ENCODE results near the gene FES.
A peak's percentile ranks its signal among the peaks of the same experiment; 100 is the strongest.

Gene FES

GRCh38 chr15:90869140-90869541, 15.2 kb upstream of the FES start:
- no peak for DNase-seq (ENCODE audit: low read depth)
- no peak for TF ChIP-seq MYC (IDR thresholded peaks at IDR 0.05; ENCODE audit: low read depth, low read length)
- TF ChIP-seq, protein P1, sequence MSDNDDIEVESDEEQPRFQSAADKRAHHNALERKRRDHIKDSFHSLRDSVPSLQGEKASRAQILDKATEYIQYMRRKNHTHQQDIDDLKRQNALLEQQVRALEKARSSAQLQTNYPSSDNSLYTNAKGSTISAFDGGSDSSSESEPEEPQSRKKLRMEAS (IDR thresholded peaks at IDR 0.05; ENCODE audit: low read depth, low read length), result no peak
- TF ChIP-seq POLR2A (IDR thresholded peaks at IDR 0.05; ENCODE audit: extremely low read depth, insufficient read length), result no peak
- TF ChIP-seq, protein P2, sequence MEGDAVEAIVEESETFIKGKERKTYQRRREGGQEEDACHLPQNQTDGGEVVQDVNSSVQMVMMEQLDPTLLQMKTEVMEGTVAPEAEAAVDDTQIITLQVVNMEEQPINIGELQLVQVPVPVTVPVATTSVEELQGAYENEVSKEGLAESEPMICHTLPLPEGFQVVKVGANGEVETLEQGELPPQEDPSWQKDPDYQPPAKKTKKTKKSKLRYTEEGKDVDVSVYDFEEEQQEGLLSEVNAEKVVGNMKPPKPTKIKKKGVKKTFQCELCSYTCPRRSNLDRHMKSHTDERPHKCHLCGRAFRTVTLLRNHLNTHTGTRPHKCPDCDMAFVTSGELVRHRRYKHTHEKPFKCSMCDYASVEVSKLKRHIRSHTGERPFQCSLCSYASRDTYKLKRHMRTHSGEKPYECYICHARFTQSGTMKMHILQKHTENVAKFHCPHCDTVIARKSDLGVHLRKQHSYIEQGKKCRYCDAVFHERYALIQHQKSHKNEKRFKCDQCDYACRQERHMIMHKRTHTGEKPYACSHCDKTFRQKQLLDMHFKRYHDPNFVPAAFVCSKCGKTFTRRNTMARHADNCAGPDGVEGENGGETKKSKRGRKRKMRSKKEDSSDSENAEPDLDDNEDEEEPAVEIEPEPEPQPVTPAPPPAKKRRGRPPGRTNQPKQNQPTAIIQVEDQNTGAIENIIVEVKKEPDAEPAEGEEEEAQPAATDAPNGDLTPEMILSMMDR (IDR thresholded peaks at IDR 0.05; ENCODE audit: low read depth, low read length), result no peak
- no peak overlapping the region for H3K4me3 ChIP-seq (ENCODE audit: low read depth, low read length)

DNA sequence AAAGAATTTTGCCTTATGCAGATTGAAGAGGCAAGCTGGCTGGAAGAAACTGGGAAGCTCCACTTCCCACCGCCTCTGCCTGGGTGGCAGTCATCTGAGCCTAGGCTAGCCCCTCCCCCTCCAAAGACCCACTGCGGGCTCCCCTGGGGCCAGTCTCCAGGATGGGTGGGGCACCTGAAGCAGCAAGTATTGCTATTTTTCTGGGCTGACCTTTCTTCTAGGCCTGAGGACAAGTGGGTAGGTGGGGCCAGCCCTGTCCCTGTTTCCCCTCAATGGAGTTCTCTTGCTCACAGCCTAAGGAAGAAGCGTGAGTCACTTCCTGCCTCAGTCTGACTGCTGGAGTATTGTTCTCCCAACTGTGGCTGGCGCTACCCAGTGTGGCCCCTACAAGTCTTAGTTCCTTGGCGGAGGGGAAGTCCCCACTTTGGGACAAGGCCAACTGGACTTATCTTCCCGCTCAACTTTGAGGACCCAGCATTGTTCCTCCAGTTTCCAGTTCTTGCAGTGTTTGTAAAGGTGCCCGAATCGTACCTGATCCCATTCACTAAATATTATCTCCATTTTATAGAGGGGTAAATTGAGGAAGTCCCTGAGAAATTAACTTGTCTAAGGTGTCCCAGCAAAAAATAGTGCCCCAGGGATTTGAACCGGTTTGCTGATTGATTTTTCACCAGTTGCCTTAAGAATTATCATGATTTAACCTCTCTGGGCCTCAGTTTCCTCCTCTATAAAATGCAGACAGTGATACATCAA, 14.5 kb upstream of the FES start:
- peak; percentile 98 for DNase-seq (ENCODE audit: low read depth)
- H3K4me3 ChIP-seq (ENCODE audit: low read depth, low read length), result peak overlapping the region; percentile 65
- TF ChIP-seq, protein P2 (IDR thresholded peaks at IDR 0.05; ENCODE audit: low read depth, low read length), result no peak
- TF ChIP-seq, protein P1 (IDR thresholded peaks at IDR 0.05; ENCODE audit: low read depth, low read length), result peak; percentile 22; the same call in 1 of the 2 replicates
- TF ChIP-seq POLR2A (IDR thresholded peaks at IDR 0.05; ENCODE audit: extremely low read depth, insufficient read length), result no peak

- peak overlapping the region; percentile 65 for H3K4me3 ChIP-seq (ENCODE audit: low read depth, low read length)
- TF ChIP-seq, protein P1 (IDR thresholded peaks at IDR 0.05; ENCODE audit: low read depth, low read length), result 0 out of 2 replicates have a peak, but pooled peaks have one; percentile 18
- TF ChIP-seq MYC (IDR thresholded peaks at IDR 0.05; ENCODE audit: low read depth, low read length), result no peak
- peak; percentile 40 for DNase-seq (ENCODE audit: low read depth)
Measured at GRCh38 chr15:90870354-90871138, 13.8 kb upstream of the FES start.

DNA sequence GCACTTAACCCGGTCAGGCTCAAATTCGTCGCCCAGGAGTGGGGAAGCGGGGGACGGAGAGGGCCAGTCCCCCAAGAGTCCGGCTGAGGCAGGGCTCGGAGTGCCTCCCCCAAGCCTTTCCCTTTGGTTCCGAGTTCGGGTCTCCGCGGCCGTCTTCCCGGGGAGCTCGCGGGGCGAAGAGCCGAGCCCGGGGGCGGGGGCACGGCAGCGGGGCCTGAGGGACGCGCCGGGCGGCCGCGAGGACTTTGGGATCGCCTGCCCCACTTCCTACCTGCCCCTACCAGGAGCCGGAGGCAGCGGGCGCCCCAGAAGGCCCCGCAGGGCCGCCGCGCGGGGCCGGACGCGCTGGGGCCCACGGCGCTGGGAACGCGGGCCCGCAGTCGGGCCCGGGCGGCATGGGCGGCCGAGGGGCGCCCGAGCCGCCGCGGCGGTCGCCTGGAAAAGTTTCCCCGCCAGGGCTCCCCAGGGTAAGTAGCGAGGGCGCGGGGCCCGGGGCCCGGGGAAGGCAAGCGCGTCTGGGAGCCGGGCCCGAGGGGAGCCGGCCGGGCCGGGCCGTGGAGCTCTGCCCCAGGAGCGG, 13.1 kb upstream of the FES start:
- DNase-seq (ENCODE audit: low read depth), result peak; percentile 62
- TF ChIP-seq, protein P1 (IDR thresholded peaks at IDR 0.05; ENCODE audit: low read depth, low read length), result no peak
- TF ChIP-seq POLR2A (IDR thresholded peaks at IDR 0.05; ENCODE audit: extremely low read depth, insufficient read length) (no peak), MYC (IDR thresholded peaks at IDR 0.05; ENCODE audit: low read depth, low read length) (no peak)
- TF ChIP-seq, protein P2 (IDR thresholded peaks at IDR 0.05; ENCODE audit: low read depth, low read length), result no peak
- peak overlapping the region; percentile 65 for H3K4me3 ChIP-seq (ENCODE audit: low read depth, low read length)

DNA sequence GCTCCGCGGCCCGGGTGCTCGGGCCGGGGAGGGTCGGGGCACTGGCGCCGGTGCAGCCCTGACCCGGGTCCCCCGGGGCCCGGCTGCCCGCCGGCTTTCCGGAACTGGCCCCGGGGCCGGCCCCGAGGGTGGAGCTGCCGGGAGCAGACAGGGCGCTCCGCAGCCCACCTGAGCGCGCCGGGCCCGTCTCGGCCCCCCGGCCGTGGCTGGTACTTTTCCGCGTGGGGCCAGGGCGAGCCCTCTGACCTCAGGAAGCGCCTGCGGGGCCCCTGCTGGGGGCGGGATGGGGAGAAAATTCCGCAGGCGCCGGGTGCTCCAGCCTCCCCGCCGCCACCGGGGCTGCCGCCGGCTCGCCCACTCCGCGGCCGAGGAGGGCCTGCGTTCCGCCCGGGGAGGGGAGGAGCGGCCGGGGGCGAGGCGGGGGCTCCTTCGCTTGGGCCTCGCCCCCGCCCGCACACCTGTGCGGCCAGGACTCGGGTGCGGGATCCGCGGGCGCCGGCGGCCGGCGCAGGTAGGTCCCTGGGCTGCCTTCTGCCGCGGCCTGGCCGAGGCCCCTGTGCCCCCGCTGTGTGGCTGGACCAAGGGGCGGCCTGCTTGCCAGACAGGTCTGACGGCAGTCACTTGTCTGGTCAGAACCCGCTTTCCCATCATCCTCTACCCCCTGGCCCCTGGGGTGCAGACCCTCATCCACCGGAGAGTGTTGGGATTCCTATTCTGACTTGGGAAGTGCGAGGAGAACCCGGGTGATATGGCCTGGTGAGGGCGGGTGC, 12.4 kb upstream of the FES start:
- TF ChIP-seq, protein P2 (IDR thresholded peaks at IDR 0.05; ENCODE audit: low read depth, low read length), result no peak
- no peak; the same call in 1 of the 2 replicates for TF ChIP-seq MYC (IDR thresholded peaks at IDR 0.05; ENCODE audit: low read depth, low read length)
- TF ChIP-seq, protein P1 (IDR thresholded peaks at IDR 0.05; ENCODE audit: low read depth, low read length), result no peak
- no peak for TF ChIP-seq POLR2A (IDR thresholded peaks at IDR 0.05; ENCODE audit: extremely low read depth, insufficient read length)
- peak; percentile 61 for DNase-seq (ENCODE audit: low read depth)
- H3K4me3 ChIP-seq (ENCODE audit: low read depth, low read length), result peak overlapping the region; percentile 68

Measured in NB4 (cell line).